Stimulated activated naive CD4-positive, alpha-beta T cell (primary cell): Measurements from ENCODE around the gene ABLIM2.
A peak's percentile ranks its signal among the peaks of the same experiment; 100 is the strongest.
"Not testable (repeated sequence)": the region's sequence is repeated elsewhere in the genome, so short reads cannot be mapped to it uniquely, and the experiment has no call there.

Experiments used
- DNase-seq, 6 experiments: peaks; one replicate each; lab custom pipeline; 2025; lab: John Stamatoyannopoulos, UW

The ABLIM2 gene

GRCh38 chr4:7960017-7960789 is 198.4 kb downstream of the ABLIM2 start:
- no peak for DNase-seq

GRCh38 chr4:7959078-7959477 is 199.5 kb downstream of the ABLIM2 start:
- no peak for DNase-seq

GRCh38 chr4:7956934-7957656 is 201.5 kb downstream of the ABLIM2 start:
- DNase-seq: no peak

GRCh38 chr4:7956270-7956808 is 202.3 kb downstream of the ABLIM2 start:
- DNase-seq: no peak

- DNase-seq: no peak
These were observed 203.2 kb downstream of the ABLIM2 start for GRCh38 chr4:7955393-7955792.

- DNase-seq: no peak
These were observed 206.0 kb downstream of the ABLIM2 start for GRCh38 chr4:7952615-7953014.

- no peak for DNase-seq
These were observed 208.1 kb downstream of the ABLIM2 start for GRCh38 chr4:7950301-7951092.

GRCh38 chr4:7949759-7950158 is 208.9 kb downstream of the ABLIM2 start:
- no peak for DNase-seq

GRCh38 chr4:7947927-7948326 is 210.7 kb downstream of the ABLIM2 start:
- DNase-seq: peak in 3 of 6 experiments; percentile 8 to 15 (median 10)

- DNase-seq: no peak
These were observed 212.8 kb downstream of the ABLIM2 start for GRCh38 chr4:7945709-7946380.

- no peak for DNase-seq
These were observed 213.9 kb downstream of the ABLIM2 start for GRCh38 chr4:7944599-7945220.

- DNase-seq: not testable (repeated sequence)
These were observed 214.9 kb downstream of the ABLIM2 start for GRCh38 chr4:7943688-7944087.

GRCh38 chr4:7943211-7943610 is 215.4 kb downstream of the ABLIM2 start:
- no peak for DNase-seq

GRCh38 chr4:7941965-7942496 is 216.6 kb downstream of the ABLIM2 start:
- DNase-seq: no peak

GRCh38 chr4:7941111-7941964 is 217.3 kb downstream of the ABLIM2 start:
- DNase-seq: no peak

GRCh38 chr4:7939377-7940108 is 219.1 kb downstream of the ABLIM2 start, which contains the start of gene AFAP1:
Gene AFAP1 (minus strand): TSS chr4:7939861. CDS start chr4:7872078, 67,783 bp downstream.
- DNase-seq: peak; percentile 77 to 93 (median 86)

GRCh38 chr4:7938609-7939376 is 219.8 kb downstream of the ABLIM2 start:
- DNase-seq: peak in 4 of 6 experiments; percentile 18 to 45 (median 30)

GRCh38 chr4:7938266-7938608 is 220.4 kb downstream of the ABLIM2 start:
- no peak for DNase-seq
